DMS 273 treated with DMSO at 0.1 percent for 48 hours (cell line): ENCODE data around the gene DPP9.

Source experiments
- DNase-seq: peaks from one replicate; lab custom pipeline; 2025; lab: John Stamatoyannopoulos, UW

DPP9 gene

DNA sequence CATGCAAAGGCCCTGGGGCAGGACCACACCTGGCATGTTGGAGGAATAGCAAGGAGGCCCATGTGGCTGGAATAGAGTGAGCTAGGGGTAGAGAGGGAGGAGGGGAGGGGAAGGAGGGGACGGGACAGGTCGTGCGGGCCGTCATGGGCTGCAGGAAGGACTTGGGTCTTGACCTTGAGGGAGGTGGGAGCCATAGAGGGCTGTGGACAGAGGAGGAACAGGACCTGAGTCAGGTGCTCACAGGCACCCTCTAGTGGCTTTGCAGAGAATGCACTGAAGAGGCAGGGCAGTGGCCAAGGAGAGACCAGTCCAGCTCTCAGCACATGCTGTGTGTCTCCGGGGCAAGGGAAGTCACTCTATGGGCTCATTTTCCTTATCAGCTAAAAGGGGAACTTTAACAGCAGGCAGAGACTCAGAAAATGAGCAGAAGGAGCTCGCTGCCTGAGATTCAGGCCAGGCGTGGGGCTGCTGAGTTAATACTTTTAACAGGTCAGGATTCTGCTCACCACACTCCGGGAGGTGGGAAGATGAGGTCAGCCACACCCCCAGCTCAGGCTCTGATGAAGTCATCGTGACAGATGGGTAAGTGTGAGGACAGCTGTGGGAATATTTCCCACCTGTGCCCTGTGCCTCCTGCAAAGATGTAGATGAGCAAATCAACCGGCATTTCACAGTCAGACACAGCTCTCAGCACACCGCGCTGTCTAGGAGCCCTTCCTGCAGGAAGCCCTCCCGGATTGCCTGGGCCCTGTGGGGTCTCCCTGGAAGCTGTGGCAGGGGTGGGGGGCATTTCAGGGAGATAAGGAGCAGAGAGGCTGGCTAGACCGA, 90.3 kb downstream of the DPP9 start:
- DNase-seq = peak; percentile 97
